Measurements from ENCODE around the gene CACNA1S.

Gene CACNA1S

GRCh38 chr1:201013031-201013485 lies 99.2 kb downstream of the CACNA1S start:
- no peak for DNase-seq (ENCODE audit: low spot score)

- DNase-seq (ENCODE audit: low spot score) = no peak
These were observed 100.6 kb downstream of the CACNA1S start for GRCh38 chr1:201011616-201012015.

GRCh38 chr1:201009962-201010645 lies 102.1 kb downstream of the CACNA1S start:
- peak; percentile 61 for DNase-seq (ENCODE audit: low spot score)

- no peak for DNase-seq (ENCODE audit: low spot score)
These were observed 103.4 kb downstream of the CACNA1S start for GRCh38 chr1:201008666-201009360.

- DNase-seq (ENCODE audit: low spot score) = no peak
These were observed 104.7 kb downstream of the CACNA1S start for GRCh38 chr1:201007481-201007880.

- no peak for DNase-seq (ENCODE audit: low spot score)
These were observed 105.8 kb downstream of the CACNA1S start for GRCh38 chr1:201006450-201006849.

- DNase-seq (ENCODE audit: low spot score) = no peak
These were observed 107.5 kb downstream of the CACNA1S start for GRCh38 chr1:201004732-201005131.

GRCh38 chr1:201004154-201004553 lies 108.1 kb downstream of the CACNA1S start:
- no peak for DNase-seq (ENCODE audit: low spot score)

- no peak for DNase-seq (ENCODE audit: low spot score)
These were observed 109.7 kb downstream of the CACNA1S start for GRCh38 chr1:201002510-201002909.

- no peak for DNase-seq (ENCODE audit: low spot score)
These were observed 110.3 kb downstream of the CACNA1S start for GRCh38 chr1:201001962-201002361.

GRCh38 chr1:201000391-201000790 lies 111.8 kb downstream of the CACNA1S start:
- no peak for DNase-seq (ENCODE audit: low spot score)

GRCh38 chr1:200999667-201000066 lies 112.6 kb downstream of the CACNA1S start:
- DNase-seq (ENCODE audit: low spot score) = no peak

- DNase-seq (ENCODE audit: low spot score) = no peak
These were observed 113.9 kb downstream of the CACNA1S start for GRCh38 chr1:200998323-200998722.

GRCh38 chr1:200992382-200993048 lies 119.7 kb downstream of the CACNA1S start:
- no peak for DNase-seq (ENCODE audit: low spot score)

- DNase-seq (ENCODE audit: low spot score) = no peak
These were observed 121.1 kb downstream of the CACNA1S start for GRCh38 chr1:200991097-200991614.

GRCh38 chr1:200990114-200990513 lies 122.1 kb downstream of the CACNA1S start:
- DNase-seq (ENCODE audit: low spot score) = no peak

Data from iPS-NIHi11 (cell line).